Lower leg skin (tissue), 3 donors: ENCODE results near the gene XRCC4.

ENCODE experiments used
- CTCF ChIP-seq, 3 donors: fragments of 450-650 bp; IDR thresholded peaks; one replicate each; pipeline ENCODE4 v1.5.1; 2016; ENCODE audit warnings: antibody characterized with exemption in 3 of 3, mild to moderate bottlenecking in 3 of 3, moderate library complexity in 2 of 3
- POLR2A ChIP-seq, 2 donors: fragments of 450-650 bp; IDR thresholded peaks; one replicate each; pipeline ENCODE4 v1.6.1; 2016 to 2017; ENCODE audit warnings: antibody characterized with exemption in 2 of 2, mild to moderate bottlenecking in 1 of 2, moderate library complexity in 1 of 2

GRCh38 chr5:83321483-83322055, 244.2 kb downstream of the XRCC4 start:
- TF ChIP-seq CTCF (IDR thresholded peaks at IDR 0.05): no peak
- TF ChIP-seq POLR2A (IDR thresholded peaks at IDR 0.05): no peak
